SU-DHL-6 (cell line): ENCODE data around the gene TTC8.

ENCODE experiments used
- H2AFZ ChIP-seq: fragments of 200-600 bp; sonication (generic); 2 replicates; pipeline ENCODE4 v1.6.1; 2014; ENCODE audit warnings: low read depth, mild to moderate bottlenecking, moderate library complexity, mixed read lengths, antibody characterized with exemption, low read length; ENCODE audit not compliant: severe bottlenecking
- H3F3A ChIP-seq: fragments of 200-600 bp; shearing (Covaris generic); 2 replicates; pipeline ENCODE4 v1.6.0; 2016; ENCODE audit warnings: antibody characterized with exemption, mild to moderate bottlenecking; ENCODE audit not compliant: insufficient read depth
- H3K27ac ChIP-seq: fragments of 200-600 bp; sonication (generic); 2 replicates; pipeline ENCODE4 v1.5.1; 2016; ENCODE audit warnings: low read depth, mild to moderate bottlenecking, low read length, moderate library complexity, mixed read lengths
- H3K27me3 ChIP-seq: fragments of 200-600 bp; sonication (generic), shearing (Covaris generic); 2 replicates; pipeline ENCODE4 v1.6.0; 2014; ENCODE audit warnings: mild to moderate bottlenecking, low read length
- H3K36me3 ChIP-seq: fragments of 200-600 bp; sonication (generic); 2 replicates; pipeline ENCODE4 v1.6.1; 2014; ENCODE audit warnings: mild to moderate bottlenecking, low read length, mixed read lengths
- H3K4me2 ChIP-seq: fragments of 300-600, 200-600 bp; shearing (Covaris generic), sonication (generic); 2 replicates; pipeline ENCODE4 v1.6.0; 2014; ENCODE audit warnings: low read length, low read depth, mild to moderate bottlenecking; ENCODE audit not compliant: poor library complexity, severe bottlenecking
- H3K4me3 ChIP-seq: fragments of 200-600 bp; sonication (generic); 2 replicates; pipeline ENCODE4 v1.5.1; 2014; ENCODE audit warnings: antibody characterized with exemption, low read length, mild to moderate bottlenecking, mixed read lengths; ENCODE audit not compliant: insufficient read depth, poor library complexity, severe bottlenecking
- H3K79me2 ChIP-seq: fragments of 200-600 bp; sonication (generic); 2 replicates; pipeline ENCODE4 v1.6.1; 2014; ENCODE audit warnings: mild to moderate bottlenecking, low read length, moderate library complexity; ENCODE audit not compliant: insufficient read depth
- H3K9ac ChIP-seq: fragments of 200-600 bp; sonication (generic); 2 replicates; pipeline ENCODE4 v1.7.0; 2014; ENCODE audit warnings: mild to moderate bottlenecking, low read length
- H3K9me2 ChIP-seq: fragments of 200-600 bp; sonication (generic); replicated peaks from 2 replicates; pipeline ENCODE4 v1.6.1; 2014; ENCODE audit warnings: low read length; ENCODE audit not compliant: insufficient read depth
- H3K9me3 ChIP-seq: fragments of 200-600 bp; sonication (generic); 2 replicates; pipeline ENCODE4 v1.6.1; 2014; ENCODE audit warnings: low read length, mixed read lengths; ENCODE audit not compliant: insufficient read depth
- H4K20me1 ChIP-seq: fragments of 200-600 bp; sonication (generic); 2 replicates; pipeline ENCODE4 v1.6.1; 2014; ENCODE audit warnings: low read depth, mild to moderate bottlenecking, antibody characterized with exemption, low read length, moderate library complexity, mixed read lengths
- EZH2phosphoT487 ChIP-seq: fragments of 200-600 bp; sonication (generic), shearing (Covaris generic); conservative IDR thresholded peaks from 2 replicates; pipeline ENCODE4 v1.6.1; 2018; ENCODE audit warnings: mild to moderate bottlenecking, antibody characterized with exemption, low read length, moderate library complexity, mixed read lengths
- TF ChIP-seq, protein P1 (sequence below): fragments of 200-600 bp; sonication (generic); IDR thresholded peaks from one replicate; pipeline ENCODE4 v1.5.1; 2017; ENCODE audit warnings: antibody characterized with exemption, mild to moderate bottlenecking, low read length, moderate library complexity; ENCODE audit not compliant: insufficient read depth, poor library complexity, severe bottlenecking

Gene TTC8

GRCh38 chr14:88871429-88871828, 47.0 kb downstream of the TTC8 start:
- Histone ChIP-seq H3K36me3 (no peaks in the 10 kb centered on the region), H3K9ac (no peak overlapping the region), H3K9me2 (no peaks in the 10 kb centered on the region), H3F3A (no peaks in the 10 kb centered on the region), H3K79me2 (no peaks in the 10 kb centered on the region), H2AFZ (no peak overlapping the region), H3K4me2 (no peak overlapping the region), H3K9me3 (no peaks in the 10 kb centered on the region), H4K20me1 (no peaks in the 10 kb centered on the region), H3K4me3 (no peak overlapping the region), H3K27ac (no peak overlapping the region), H3K27me3 (no peaks in the 10 kb centered on the region)
- TF ChIP-seq, protein P1, sequence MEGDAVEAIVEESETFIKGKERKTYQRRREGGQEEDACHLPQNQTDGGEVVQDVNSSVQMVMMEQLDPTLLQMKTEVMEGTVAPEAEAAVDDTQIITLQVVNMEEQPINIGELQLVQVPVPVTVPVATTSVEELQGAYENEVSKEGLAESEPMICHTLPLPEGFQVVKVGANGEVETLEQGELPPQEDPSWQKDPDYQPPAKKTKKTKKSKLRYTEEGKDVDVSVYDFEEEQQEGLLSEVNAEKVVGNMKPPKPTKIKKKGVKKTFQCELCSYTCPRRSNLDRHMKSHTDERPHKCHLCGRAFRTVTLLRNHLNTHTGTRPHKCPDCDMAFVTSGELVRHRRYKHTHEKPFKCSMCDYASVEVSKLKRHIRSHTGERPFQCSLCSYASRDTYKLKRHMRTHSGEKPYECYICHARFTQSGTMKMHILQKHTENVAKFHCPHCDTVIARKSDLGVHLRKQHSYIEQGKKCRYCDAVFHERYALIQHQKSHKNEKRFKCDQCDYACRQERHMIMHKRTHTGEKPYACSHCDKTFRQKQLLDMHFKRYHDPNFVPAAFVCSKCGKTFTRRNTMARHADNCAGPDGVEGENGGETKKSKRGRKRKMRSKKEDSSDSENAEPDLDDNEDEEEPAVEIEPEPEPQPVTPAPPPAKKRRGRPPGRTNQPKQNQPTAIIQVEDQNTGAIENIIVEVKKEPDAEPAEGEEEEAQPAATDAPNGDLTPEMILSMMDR, result no peak
- TF ChIP-seq EZH2phosphoT487, result no peak

DNA sequence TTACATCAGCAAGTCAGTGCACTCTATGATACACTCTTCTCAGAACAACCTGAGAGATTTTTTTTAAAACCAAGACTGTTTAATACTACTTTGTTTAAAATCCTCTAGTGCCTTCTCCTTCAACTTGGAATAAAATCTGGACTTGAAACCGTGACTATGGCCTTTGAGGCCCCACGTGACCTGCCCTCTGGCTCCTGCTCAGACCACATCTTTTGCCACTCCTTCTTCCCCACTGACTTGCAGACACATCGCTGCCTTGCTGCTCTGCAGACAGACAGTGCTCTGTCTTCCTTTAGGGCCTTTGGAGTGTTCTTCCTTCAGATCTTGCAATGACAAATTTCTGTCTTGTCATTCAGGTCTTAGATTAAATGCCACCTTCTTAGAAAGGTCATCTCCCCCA, 48.5 kb downstream of the TTC8 start:
- Histone ChIP-seq H3K9me2 (no peaks in the 10 kb centered on the region), H3K4me3 (no peak overlapping the region), H3K9me3 (no peaks in the 10 kb centered on the region), H3K4me2 (no peak overlapping the region), H3K36me3 (no peaks in the 10 kb centered on the region), H3K27ac (no peak overlapping the region), H4K20me1 (no peaks in the 10 kb centered on the region), H3F3A (no peaks in the 10 kb centered on the region), H3K9ac (no peak overlapping the region), H3K79me2 (no peaks in the 10 kb centered on the region), H2AFZ (no peak overlapping the region), H3K27me3 (no peaks in the 10 kb centered on the region)
- TF ChIP-seq EZH2phosphoT487, result no peak
- TF ChIP-seq, protein P1, result no peak

- TF ChIP-seq, protein P1, result no peak
- no peak for TF ChIP-seq EZH2phosphoT487
- H3F3A ChIP-seq, result no peaks in the 10 kb centered on the region
- H3K27ac ChIP-seq, result no peak overlapping the region
- H3K79me2 ChIP-seq, result no peaks in the 10 kb centered on the region
- no peaks in the 10 kb centered on the region for H3K9me2 ChIP-seq
- H2AFZ ChIP-seq, result no peak overlapping the region
- no peaks in the 10 kb centered on the region for H3K9me3 ChIP-seq
- no peaks in the 10 kb centered on the region for H4K20me1 ChIP-seq
- no peak overlapping the region for H3K4me2 ChIP-seq
- no peak overlapping the region for H3K9ac ChIP-seq
- no peak overlapping the region for H3K4me3 ChIP-seq
- no peaks in the 10 kb centered on the region for H3K36me3 ChIP-seq
- no peaks in the 10 kb centered on the region for H3K27me3 ChIP-seq
Measured at GRCh38 chr14:88877192-88877591, 52.7 kb downstream of the TTC8 start.
